ACHN (cell line): Measurements from ENCODE around the gene VPS16.
"Not testable (repeated sequence)": the region's sequence is repeated elsewhere in the genome, so short reads cannot be mapped to it uniquely, and the experiment has no call there.

ENCODE experiments used
- DNase-seq: peaks from one replicate; pipeline ENCODE4 v3.0.0-alpha.2; 2015
- in situ Hi-C: cut with HindIII; loops from 2 replicates; pipeline ENCODE4 v1.10.0; 2017; ENCODE audit warnings: low sequenced_read_pairs, low pct_ligation_motif_present, low pct_unique_long_range_greater_than_20kb

The VPS16 gene

DNA sequence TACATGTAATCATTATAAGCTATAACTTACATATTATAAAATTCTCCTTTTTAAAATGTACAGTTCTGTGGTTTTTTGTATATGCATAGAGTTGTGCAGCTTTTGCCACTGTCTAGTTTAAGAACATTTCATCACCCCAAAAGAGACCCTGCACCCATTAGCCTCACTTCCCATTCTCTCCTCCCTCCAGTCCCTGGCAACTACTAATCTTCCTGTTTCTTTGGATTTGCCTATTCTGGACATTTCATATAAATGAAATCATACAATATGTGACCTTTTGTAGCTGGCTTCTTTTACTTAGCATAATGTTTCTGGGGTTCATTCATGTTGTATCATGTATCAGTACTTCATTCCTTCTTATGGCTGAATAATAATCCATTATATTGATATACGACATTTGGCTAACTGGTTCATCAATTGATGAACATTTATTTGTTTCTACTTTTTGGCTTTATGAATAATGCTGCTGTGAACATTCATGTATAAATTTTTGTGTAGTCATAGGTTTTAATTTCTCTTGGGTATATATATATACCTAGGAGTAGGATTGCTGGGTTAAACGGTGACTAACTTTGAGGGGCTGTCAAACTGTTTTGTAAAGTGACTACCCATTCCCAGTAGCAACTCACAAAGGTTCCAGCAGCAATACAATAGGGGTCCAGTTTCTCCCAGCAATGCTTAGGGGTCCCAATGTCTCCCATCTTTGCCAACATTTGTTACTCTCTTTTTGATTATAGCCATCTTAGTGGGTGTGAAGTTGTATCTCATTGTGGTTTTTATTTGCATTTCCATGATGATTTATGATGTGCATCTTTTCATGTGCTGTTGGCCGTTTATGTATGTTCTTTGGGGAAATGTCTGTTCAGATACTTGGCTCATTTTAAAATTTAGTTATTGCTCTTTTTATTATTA is 43.4 kb downstream of the VPS16 start:
- no peak for DNase-seq
- in situ Hi-C loops: no loop called here

GRCh38 chr20:2887715-2888114 is 47.2 kb downstream of the VPS16 start:
- in situ Hi-C loops: no loop called here

GRCh38 chr20:2888224-2888955 is 47.8 kb downstream of the VPS16 start:
- in situ Hi-C loops: no loop called here

More at GRCh38 chr20:2887715-2888114, 47.2 kb downstream of the VPS16 start:
- no peak for DNase-seq

GRCh38 chr20:2889209-2889608 is 48.7 kb downstream of the VPS16 start:
- in situ Hi-C loops: no loop called here
- no peak for DNase-seq

More at GRCh38 chr20:2888224-2888955, 47.8 kb downstream of the VPS16 start:
- DNase-seq: no peak

DNA sequence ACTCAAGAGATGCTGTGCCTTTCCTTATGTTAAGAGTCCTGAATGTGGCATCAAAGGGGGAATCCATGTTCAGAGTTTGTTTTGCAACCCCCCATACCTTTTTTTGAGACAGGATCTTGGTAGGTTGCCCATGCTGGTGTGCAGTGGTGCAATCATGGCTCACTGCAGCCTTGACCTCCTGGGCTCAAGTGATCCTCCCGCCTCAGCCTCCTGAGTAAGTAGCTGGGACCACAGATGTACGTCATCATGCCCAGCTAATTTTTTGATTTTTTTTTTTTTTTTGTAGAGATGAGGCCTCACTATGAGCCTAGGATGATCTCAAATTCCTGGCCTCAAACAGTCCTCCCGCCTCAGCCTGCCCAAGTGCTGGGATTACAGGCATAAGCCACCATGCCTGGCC is 49.3 kb downstream of the VPS16 start:
- no peak for DNase-seq
- in situ Hi-C loops: no loop called here

- in situ Hi-C loops: no loop called here
- no peak for DNase-seq
Measured at GRCh38 chr20:2890742-2891141, 50.2 kb downstream of the VPS16 start.

DNA sequence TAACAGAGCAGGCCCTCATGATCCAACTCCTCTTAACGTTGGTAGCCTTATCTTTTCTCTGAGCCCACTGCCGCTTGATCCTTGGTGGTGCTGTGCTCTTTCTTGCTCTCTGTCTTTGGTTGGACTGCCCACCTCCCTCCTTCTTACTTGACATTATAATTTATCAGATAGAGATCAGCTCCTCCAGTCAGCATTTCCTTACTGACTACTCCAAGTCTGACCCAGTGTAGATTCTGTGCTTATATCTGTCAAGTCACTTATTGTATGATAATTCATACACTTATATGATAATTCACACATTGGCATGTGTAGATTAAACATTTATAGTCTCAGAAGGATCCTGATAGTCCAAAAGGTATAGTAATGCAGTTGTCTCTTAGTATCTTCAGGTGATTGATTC is 50.8 kb downstream of the VPS16 start:
- no peak for DNase-seq
- in situ Hi-C loops: no loop called here

DNA sequence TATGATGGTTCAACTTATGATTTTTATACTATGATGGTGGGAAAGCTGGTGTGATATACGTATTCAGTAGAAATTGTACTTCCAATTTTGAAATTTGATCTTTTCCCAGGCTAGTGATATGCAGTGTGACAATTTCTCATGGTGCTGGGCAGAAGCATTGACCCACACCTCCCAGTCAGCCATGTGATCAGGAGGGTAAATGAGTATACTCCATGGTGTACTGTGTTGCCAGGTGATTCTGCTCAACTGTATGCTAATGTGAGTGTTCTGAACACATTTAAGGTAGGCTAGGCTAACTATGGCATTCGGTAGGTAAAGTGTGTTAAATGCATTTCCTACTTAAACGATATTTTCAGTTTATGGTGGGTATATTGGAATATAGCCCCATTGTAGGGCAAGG is 51.8 kb downstream of the VPS16 start:
- DNase-seq: no peak

DNA sequence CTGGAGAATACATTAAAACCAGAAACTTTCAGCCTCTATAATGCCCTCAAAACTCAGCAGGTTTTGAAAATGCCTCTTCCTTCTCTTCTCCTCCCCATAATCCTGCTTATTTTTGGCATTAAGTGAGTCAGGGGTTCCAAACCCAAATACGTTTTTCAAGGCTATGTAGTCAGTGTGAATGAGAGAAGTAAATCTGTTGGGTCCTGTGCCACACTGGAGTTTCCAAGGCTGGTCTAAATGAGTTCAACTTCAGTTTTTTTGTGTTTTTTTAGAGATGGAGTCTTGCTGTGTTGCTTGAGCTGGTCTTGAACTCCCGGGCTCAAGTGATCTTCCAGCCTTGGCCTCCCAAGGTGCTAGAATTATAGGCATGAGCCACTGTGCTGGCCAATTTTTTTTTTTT is 53.7 kb downstream of the VPS16 start:
- DNase-seq: no peak
- in situ Hi-C loops: no loop called here

More for the DNA sequence above, 51.8 kb downstream of the VPS16 start:
- in situ Hi-C loops: no loop called here

DNA sequence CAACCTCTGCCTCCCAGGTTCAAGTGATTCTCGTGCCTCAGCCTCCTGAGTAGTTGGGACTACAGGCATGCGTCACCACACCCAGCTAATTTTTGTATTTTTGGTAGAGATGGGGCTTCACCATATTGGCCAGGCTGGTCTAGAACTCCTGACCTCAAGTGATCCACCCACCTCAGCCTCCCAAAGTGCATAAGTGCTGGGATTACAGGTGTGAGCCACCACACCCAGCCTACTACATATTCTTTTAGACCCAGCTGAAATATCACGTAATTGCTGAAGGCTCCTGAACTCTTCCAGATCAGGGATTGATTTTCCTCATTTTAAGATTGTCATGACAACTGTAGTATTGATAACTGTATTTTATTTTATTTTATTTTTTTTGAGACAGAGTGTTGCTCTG is 54.6 kb downstream of the VPS16 start:
- DNase-seq, in situ Hi-C loops: not testable (repeated sequence)

DNA sequence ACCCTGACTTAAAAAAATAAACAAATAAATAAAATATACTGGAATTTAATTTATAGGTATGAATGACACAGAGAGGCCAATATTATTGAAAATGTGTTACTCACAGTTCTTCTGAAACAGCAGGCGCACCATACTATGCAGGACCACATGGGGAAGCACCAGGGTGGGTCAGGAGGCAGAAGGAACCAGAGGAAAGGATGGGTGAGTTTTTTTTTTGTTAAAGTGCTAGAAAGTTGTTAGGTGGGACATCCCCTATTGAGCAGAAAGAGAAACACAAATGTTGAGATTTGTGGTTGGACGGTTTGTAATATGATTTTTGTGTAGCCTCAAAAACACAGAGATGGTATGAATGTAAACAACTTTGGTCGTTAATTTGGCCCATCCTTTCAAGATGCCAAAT is 58.7 kb downstream of the VPS16 start:
- in situ Hi-C loops: no loop called here
- DNase-seq: no peak

DNA sequence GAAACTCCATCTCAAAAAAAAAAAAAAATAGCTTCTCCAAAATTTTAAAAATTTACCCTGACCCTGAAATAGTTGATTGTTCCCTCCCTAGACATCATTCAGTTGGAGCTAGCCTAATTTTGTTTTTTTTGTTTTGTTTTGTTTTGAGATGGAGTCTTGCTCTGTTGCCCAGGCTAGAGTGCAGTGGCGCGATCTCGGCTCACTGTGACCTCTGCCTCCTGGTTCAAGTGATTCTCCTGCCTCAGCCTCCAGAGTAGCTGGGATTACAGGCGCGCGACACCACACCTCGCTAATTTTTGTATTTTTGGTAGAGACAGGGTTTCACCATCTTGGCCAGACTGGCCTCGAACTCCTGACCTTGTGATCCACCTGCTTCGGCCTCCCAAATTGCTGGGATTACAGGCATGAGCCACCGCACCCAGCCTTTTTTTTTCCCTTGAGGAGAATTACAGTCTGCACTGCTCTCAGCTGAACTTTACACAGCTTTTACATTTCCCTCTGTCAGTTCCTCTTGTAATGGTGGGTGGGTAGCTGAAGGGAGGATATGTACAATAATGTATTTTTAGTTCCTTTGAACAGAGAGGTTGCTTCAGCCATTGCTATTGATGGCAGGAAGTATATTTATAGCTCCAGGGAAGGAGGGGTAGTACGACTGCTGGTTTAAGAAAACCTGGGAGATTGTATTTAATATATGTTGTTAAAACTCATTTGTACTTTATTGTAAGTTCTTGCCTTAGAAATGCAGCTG is 60.5 kb downstream of the VPS16 start:
- in situ Hi-C loops: no loop called here
- DNase-seq: no peak

GRCh38 chr20:2902291-2902690 is 61.7 kb downstream of the VPS16 start:
- DNase-seq: no peak
- in situ Hi-C loops: no loop called here

DNA sequence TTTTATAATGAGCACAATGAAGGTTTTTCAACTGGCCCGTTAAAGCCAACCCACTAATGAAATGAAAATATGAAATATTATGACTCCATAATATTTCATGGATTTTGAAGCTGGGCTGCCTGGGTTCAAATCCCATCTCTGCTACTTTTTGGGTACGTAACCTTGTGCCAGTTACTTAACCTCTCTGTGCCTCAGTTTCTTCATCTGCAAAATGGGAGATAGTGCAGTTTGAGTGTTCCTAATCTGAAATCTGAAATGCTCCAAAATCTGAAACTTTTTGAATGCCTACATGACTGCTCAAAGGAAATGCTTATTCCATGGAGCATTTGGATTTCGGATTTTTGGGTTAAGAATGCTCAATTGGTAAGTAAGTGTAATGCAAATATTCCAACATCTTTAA is 62.3 kb downstream of the VPS16 start:
- DNase-seq: no peak
- in situ Hi-C loops: no loop called here

DNA sequence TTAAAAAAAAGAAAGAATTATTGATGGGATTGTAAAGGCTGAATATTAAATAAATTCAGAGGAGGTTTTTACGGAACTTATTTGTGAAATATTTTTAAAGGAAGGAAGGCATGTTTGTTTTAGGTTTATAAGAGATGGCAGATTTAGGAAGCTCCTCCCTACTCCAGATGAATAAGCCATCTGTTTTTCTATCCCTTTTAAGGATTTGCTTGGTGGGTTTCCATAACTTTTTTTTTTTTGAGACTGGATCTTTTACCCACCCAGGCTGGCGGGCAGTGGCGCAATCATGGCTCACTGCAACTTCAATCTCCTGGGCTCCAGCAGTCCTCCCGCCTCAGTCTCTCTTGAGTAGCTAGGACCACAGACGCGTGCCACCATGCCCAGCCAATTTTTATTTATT is 63.1 kb downstream of the VPS16 start:
- in situ Hi-C loops: no loop called here
- DNase-seq: no peak

DNA sequence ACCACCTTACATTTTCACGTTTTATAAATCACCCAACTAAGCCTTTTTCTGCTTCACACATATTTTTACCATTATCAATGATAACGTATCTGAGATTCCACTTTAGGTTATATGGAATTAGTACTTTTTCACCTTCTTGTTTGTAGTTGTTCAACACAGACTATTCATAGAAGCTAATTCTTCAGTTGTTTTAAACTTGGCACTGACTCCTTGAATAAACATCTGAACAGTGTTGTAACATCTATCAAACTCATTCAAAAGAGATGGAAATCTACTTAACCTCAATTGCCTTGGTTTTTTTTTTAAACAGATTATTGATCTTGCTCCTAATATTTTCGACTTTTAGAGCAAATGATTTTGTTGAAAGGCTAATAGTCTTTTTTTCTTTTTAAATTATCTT is 67.0 kb downstream of the VPS16 start:
- in situ Hi-C loops: no loop called here
- DNase-seq: no peak

GRCh38 chr20:2909953-2910352 is 69.4 kb downstream of the VPS16 start:
- no peak for DNase-seq
- in situ Hi-C loops: no loop called here

DNA sequence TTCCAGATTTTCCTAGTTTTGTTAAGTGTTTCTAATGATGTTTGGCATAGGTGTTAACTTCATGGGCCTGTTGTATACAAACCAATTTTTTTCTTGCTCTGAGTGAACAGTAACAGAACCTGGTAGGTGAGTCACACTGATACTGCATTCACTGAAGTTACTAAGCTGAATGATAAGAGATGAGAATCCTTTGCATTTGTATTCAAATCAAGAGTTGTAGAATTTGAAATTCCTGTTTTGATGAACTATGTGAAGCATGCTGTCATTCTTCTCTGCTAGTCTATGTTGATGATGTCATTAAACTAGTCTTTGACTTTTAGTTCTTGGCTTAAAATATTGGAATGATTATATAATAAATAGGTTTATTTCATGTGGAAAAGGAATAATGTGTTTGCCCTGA is 70.7 kb downstream of the VPS16 start:
- DNase-seq: no peak
- in situ Hi-C loops: no loop called here

- in situ Hi-C loops: no loop called here
- peak; percentile 10 for DNase-seq
Measured at GRCh38 chr20:2914160-2914559, 73.6 kb downstream of the VPS16 start.
